ENCODE measurements around the gene PKP3. TPM values are rescaled to one million over a fixed set of nuclear protein-coding genes. Genes with fewer than 3 reads are reported as not detected.

Gene PKP3
- polyA plus RNA-seq, 1 donor (not counting 4 experiments of a cell fraction or from before 2014, with no cell fraction given), result 125 TPM

GRCh38 chr11:407651-408123, 13.7 kb downstream of the PKP3 start:
- peaks cover 8% of the 10 kb centered on the region for H3K4me1 ChIP-seq (ENCODE audit: control insufficient read depth, extremely low read depth, insufficient read depth, low read length)
- peaks cover 5% of the 10 kb centered on the region for H3K79me2 ChIP-seq (ENCODE audit: control insufficient read depth, insufficient read depth, low read length)
- dilution Hi-C loops (cut with MboI; ENCODE audit: extremely low pct_ligation_motif_present, low sequenced_read_pairs), result no loop called here
- DNase-seq (ENCODE audit: low read depth, low spot score) (no peak), FAIRE-seq (no peak)
- no peak overlapping the region for H2AFZ ChIP-seq (ENCODE audit: control insufficient read depth, low read length)
- H3K27me3 ChIP-seq (ENCODE audit: control insufficient read depth, extremely low read depth, insufficient read depth, low read length), result no peaks in the 10 kb centered on the region
- peaks cover 18% of the 10 kb centered on the region for H4K20me1 ChIP-seq (ENCODE audit: control insufficient read depth, extremely low read depth, insufficient read depth, low read length)
- H3K27ac ChIP-seq (ENCODE audit: control insufficient read depth, insufficient read depth, low read length), result no peak overlapping the region
- H3K36me3 ChIP-seq (ENCODE audit: control insufficient read depth in 2 of 2, extremely low read depth in 1 of 2, insufficient read depth in 2 of 2, low read length in 2 of 2), result peaks cover 25 to 26% of the 10 kb centered on the region in 2 experiments
- TF ChIP-seq CTCF (optimal IDR thresholded peaks at IDR 0.05 in 1 of 3, IDR thresholded peaks at IDR 0.05 in 1 of 3, conservative IDR thresholded peaks at IDR 0.05 in 1 of 3; ENCODE audit: extremely low read depth in 1 of 3, insufficient read depth in 2 of 3, low read length in 3 of 3), result no peak
- TF ChIP-seq EZH2 (IDR thresholded peaks at IDR 0.05; ENCODE audit: low read length), result no peak
- no peaks in the 10 kb centered on the region for H3K9me3 ChIP-seq (ENCODE audit: control insufficient read depth, low read depth, low read length)
- no peaks in the 10 kb centered on the region for H3K9me1 ChIP-seq (ENCODE audit: control insufficient read depth, extremely low read depth, insufficient read depth, low read length)
- no peak overlapping the region for H3K9ac ChIP-seq (ENCODE audit: control insufficient read depth, extremely low read depth, insufficient read depth, low read length)
- H3K4me3 ChIP-seq (ENCODE audit: control insufficient read depth in 2 of 3, extremely low read depth in 1 of 3, insufficient read depth in 2 of 3, low read depth in 1 of 3, low read length in 3 of 3), result no peak overlapping the region
- no peak overlapping the region for H3K4me2 ChIP-seq (ENCODE audit: control insufficient read depth, extremely low read depth, insufficient read depth, low read depth, low read length)

GRCh38 chr11:408154-409007, 14.4 kb downstream of the PKP3 start:
- no peak for FAIRE-seq
- dilution Hi-C loops (cut with MboI; ENCODE audit: extremely low pct_ligation_motif_present, low sequenced_read_pairs), result no loop called here

More at GRCh38 chr11:408154-409007, 14.4 kb downstream of the PKP3 start:
- H3K9ac ChIP-seq (ENCODE audit: control insufficient read depth, extremely low read depth, insufficient read depth, low read length), result no peak overlapping the region
- H3K79me2 ChIP-seq (ENCODE audit: control insufficient read depth, insufficient read depth, low read length), result peaks cover 5% of the 10 kb centered on the region
- H3K9me3 ChIP-seq (ENCODE audit: control insufficient read depth, low read depth, low read length), result no peaks in the 10 kb centered on the region
- no peaks in the 10 kb centered on the region for H3K27me3 ChIP-seq (ENCODE audit: control insufficient read depth, extremely low read depth, insufficient read depth, low read length)
- peaks cover 22% of the 10 kb centered on the region for H4K20me1 ChIP-seq (ENCODE audit: control insufficient read depth, extremely low read depth, insufficient read depth, low read length)
- H3K9me1 ChIP-seq (ENCODE audit: control insufficient read depth, extremely low read depth, insufficient read depth, low read length), result no peaks in the 10 kb centered on the region
- H2AFZ ChIP-seq (ENCODE audit: control insufficient read depth, low read length), result no peak overlapping the region
- H3K36me3 ChIP-seq (ENCODE audit: control insufficient read depth in 2 of 2, extremely low read depth in 1 of 2, insufficient read depth in 2 of 2, low read length in 2 of 2), result peaks cover 24 to 25% of the 10 kb centered on the region in 2 experiments
- no peak overlapping the region for H3K4me3 ChIP-seq (ENCODE audit: control insufficient read depth in 2 of 3, extremely low read depth in 1 of 3, insufficient read depth in 2 of 3, low read depth in 1 of 3, low read length in 3 of 3)
- DNase-seq (ENCODE audit: low read depth, low spot score), result no peak
- H3K4me2 ChIP-seq (ENCODE audit: control insufficient read depth, extremely low read depth, insufficient read depth, low read depth, low read length), result no peak overlapping the region
- TF ChIP-seq CTCF (optimal IDR thresholded peaks at IDR 0.05 in 1 of 3, IDR thresholded peaks at IDR 0.05 in 1 of 3, conservative IDR thresholded peaks at IDR 0.05 in 1 of 3; ENCODE audit: extremely low read depth in 1 of 3, insufficient read depth in 2 of 3, low read length in 3 of 3) (no peak), EZH2 (IDR thresholded peaks at IDR 0.05; ENCODE audit: low read length) (no peak)
- H3K4me1 ChIP-seq (ENCODE audit: control insufficient read depth, extremely low read depth, insufficient read depth, low read length), result peaks cover 8% of the 10 kb centered on the region
- no peak overlapping the region for H3K27ac ChIP-seq (ENCODE audit: control insufficient read depth, insufficient read depth, low read length)
